HG02798 (cell line): Measurements from ENCODE around the gene SURF2.

Source experiments
- ATAC-seq: cut with Tn5 transposase; IDR thresholded peaks from one replicate; pipeline ENCODE4 v1.9.1; 2021; ENCODE audit warnings: mild to moderate bottlenecking; ENCODE audit not compliant: unreplicated experiment, poor library complexity

Gene SURF2

GRCh38 chr9:133335924-133336811, 20.2 kb upstream of the SURF2 start, which contains the start of gene SURF6:
Gene SURF6, minus strand, starts transcription at chr9:133336188. Its CDS starts 56 bp downstream, at chr9:133336132.
- ATAC-seq: peak; percentile 88

- no peak for ATAC-seq
These were observed 16.7 kb upstream of the SURF2 start for GRCh38 chr9:133339641-133340040.

DNA sequence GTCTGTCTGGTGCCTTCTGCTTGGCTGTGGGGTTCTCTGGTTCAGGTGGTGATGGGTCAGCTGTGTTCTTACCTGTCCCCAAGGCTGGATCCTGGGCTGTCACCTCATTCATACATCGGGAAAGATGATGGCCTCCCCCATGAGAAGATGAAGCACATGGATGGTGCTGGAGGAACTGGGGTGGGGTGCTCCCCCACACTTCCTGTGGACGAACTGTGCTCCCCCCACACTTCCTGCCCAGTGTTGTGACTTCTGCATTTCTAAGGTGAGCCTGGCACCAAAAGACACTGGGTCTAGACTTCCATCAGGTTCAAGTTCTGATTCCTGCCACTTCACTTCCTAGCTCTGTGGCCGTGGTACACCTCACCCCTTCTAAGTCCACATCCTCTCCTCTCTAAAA, 16.1 kb upstream of the SURF2 start:
- ATAC-seq: no peak

DNA sequence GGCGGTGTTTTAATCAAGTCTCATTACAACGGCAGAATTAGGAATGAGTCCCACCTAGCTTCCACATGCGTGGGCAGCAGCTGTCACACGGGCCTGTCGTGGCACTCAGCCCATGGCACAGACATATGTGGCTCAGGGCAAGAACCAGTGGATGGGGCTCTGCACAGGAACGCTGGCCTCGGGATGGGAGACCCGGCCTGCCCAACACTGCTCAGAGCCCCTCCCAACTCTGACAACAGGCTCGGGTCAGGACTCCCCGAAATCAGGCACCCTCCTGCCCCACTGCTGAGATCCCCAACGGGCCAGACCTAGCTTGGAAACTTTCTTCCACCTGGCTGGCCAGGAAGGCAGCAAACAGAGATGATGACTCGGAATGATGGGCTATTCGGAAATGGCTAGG, 15.4 kb upstream of the SURF2 start:
- no peak for ATAC-seq

GRCh38 chr9:133341369-133342068, 14.8 kb upstream of the SURF2 start:
- no peak for ATAC-seq

DNA sequence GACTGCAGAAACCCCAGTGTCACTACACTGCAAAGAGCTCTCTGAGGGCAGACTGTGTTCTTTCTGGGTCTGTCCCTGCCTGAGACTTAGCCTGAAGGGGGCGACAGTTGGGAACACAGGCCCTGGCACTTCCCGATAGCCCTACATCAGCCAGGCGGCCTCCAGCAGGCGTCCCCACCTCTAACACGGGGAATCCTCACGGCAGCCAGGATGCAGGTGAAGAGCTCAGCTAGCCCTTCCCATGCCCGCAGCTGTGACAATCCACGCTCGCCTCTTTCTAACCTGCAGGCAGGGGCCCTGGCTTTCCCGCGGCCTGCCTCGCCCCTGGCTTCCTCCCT, 14.3 kb upstream of the SURF2 start:
- no peak for ATAC-seq

DNA sequence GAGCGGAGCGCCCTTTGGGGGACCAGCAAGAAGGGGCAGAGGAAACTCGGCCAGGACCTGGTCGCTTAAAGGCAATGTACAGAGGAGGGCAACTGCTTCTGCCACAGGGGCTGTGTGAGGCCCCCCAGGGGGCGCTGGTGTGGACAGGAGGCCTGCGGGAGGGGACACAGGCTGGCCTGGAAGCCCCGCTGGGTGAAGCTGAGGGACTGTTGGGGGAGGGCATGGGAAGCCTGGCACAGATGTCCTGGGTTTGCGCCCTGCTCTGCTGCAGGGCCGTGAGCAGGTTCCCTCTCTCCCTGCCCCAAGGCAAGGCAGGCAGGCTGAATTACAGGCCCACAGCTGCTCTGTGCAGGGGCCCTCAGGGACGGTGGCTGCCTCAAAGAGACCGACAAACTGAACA, 13.8 kb upstream of the SURF2 start:
- ATAC-seq: no peak

DNA sequence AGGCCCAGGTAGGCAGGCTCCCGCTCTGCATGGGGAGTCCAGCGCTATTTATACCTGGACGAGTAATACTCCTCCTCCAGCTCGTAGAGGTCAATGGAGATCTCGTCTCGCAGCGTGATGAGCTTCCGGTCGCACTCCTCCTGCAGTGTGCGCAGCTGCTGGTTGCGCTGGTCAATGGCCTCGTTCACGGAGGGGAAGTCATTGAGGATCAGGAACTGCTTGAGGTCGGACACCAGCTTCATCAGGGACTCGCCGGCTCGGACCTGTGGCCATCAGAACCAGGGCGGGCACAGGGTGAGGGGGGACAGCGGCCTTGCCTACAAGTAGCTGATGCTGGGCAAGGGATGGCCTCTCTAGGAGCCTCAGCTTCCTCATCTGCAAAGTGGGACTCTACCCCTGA, 12.3 kb upstream of the SURF2 start:
- ATAC-seq: no peak

GRCh38 chr9:133344979-133345378, 11.4 kb upstream of the SURF2 start:
- ATAC-seq: no peak

GRCh38 chr9:133345596-133345995, 10.8 kb upstream of the SURF2 start:
- no peak for ATAC-seq

- no peak for ATAC-seq
These were observed 10.1 kb upstream of the SURF2 start for GRCh38 chr9:133346021-133346785.

DNA sequence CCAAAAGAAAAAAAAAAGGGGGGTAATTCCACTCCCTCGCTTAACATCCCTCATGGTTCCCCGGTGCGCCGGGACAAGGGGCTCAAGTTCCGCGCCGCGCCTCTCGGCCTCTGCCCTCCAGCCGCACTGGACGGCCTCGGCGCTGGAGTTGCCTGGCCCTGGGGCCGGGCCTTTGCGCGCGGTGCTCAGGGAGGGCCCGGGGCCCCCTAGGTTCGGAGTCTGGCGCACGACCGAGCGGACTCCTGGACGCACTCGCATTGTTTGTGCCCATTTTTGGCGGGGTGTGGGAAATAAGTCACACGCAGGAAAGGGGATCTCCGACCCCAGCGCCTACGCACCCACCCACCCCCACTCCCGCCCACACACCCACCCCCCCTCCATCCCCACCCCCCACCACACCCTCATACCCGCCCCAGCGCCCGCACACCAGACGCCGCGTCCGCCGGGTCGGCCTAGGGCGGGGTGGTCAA, 8.8 kb upstream of the SURF2 start:
- ATAC-seq: peak; percentile 20

DNA sequence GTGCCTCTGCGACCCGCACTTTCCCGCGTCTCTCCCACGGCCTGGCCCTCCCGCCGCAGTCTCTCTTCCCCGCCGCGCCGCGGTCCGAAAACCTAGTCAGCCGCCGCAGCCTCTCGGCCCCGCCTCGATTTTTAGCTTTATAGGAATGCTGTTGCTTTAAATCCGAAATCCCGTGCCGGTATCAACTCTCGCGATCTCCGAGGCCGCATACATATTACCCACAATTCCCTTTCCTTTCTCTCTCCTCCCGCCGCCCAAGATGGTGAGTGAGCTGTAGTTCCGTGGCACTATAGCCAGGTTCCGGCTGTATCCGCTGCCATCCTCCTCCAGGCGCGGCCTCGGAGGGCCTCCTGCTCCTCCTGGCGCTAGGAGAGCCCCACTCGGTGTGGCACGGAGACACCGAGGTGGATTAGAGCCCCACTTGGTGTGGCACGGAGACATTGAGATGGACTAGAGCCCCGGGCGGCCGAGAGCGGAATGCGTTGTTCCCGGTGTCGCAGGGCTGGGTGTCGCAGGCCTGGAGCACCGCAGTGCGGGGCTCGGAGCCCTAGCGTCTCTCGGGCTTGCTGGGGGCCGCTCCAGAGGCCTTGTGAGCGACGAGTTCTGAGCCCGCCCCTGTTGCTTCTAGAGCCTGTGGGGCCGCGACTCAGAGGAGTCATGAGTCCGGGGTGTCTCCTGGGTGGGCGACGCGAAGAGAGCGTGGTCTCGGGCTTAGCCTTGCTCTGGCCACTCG, 8.2 kb upstream of the SURF2 start, which contains the start of the genes MED22 and RPL7A:
Gene MED22 (minus strand): TSS at position 147 of the 733 bp plus-strand sequence. CDS start 1,469 bp downstream, outside the sequence.
Gene RPL7A (plus strand): TSS at position 234 of the 733 bp plus-strand sequence. CDS start 26 bp downstream, at position 260.
- peak; percentile 70 for ATAC-seq

- no peak for ATAC-seq
These were observed 7.4 kb upstream of the SURF2 start for GRCh38 chr9:133348718-133349573.

GRCh38 chr9:133349965-133350616, 6.3 kb upstream of the SURF2 start:
- no peak for ATAC-seq

- no peak for ATAC-seq
These were observed 4.8 kb upstream of the SURF2 start for GRCh38 chr9:133351526-133351907.

- ATAC-seq: no peak
These were observed 4.3 kb upstream of the SURF2 start for GRCh38 chr9:133351908-133352634.
